GM12878 (cell line): ENCODE results near the gene MYBPC1.

Experiments used
- CHD4 ChIP-seq: fragments of 200-600 bp; sonication (generic); IDR thresholded peaks from 2 replicates; pipeline ENCODE4 v1.6.1; 2016; ENCODE audit warnings: mild to moderate bottlenecking
- ETV6 ChIP-seq, 2 experiments: fragments of 450-650 bp in 1 of 2; IDR thresholded peaks in 1 of 2; conservative IDR thresholded peaks in 1 of 2; 2 replicates each; pipeline ENCODE4 v1.6.1; 2014; ENCODE audit warnings: antibody characterized with exemption in 1 of 2, borderline replicate concordance in 1 of 2, low read depth in 1 of 2, mild to moderate bottlenecking in 1 of 2, moderate library complexity in 1 of 2
- GABPA ChIP-seq: IDR thresholded peaks from 2 replicates; pipeline ENCODE4 v1.6.1; 2014; ENCODE audit warnings: antibody characterized with exemption, low read depth, mild to moderate bottlenecking, inconsistent platforms
- HCFC1 ChIP-seq: fragments of 150-350 bp; IDR thresholded peaks from 2 replicates; pipeline ENCODE4 v1.6.1; 2014; ENCODE audit warnings: low read length
- HDAC6 ChIP-seq: fragments of 200-600 bp; sonication (generic); IDR thresholded peaks from one replicate; pipeline ENCODE4 v1.8.0; 2017; ENCODE audit warnings: antibody characterized with exemption; ENCODE audit not compliant: unreplicated experiment
- MTA3 ChIP-seq: IDR thresholded peaks from 2 replicates; pipeline ENCODE4 v1.6.1; 2012; ENCODE audit warnings: low read length, inconsistent platforms, borderline replicate concordance
- POLR2AphosphoS5 ChIP-seq: IDR thresholded peaks from 2 replicates; pipeline ENCODE4 v1.6.1; 2011; ENCODE audit warnings: mild to moderate bottlenecking, low read length, inconsistent platforms
- RCOR1 ChIP-seq: conservative IDR thresholded peaks from 2 replicates; pipeline ENCODE4 v1.6.1; 2012; ENCODE audit warnings: low read depth, low read length, improper control_type of control experiment
- SMC3 ChIP-seq: IDR thresholded peaks from 2 replicates; pipeline ENCODE4 v1.6.1; 2011; ENCODE audit warnings: low read length, improper control_type of control experiment, borderline replicate concordance
- TF ChIP-seq, protein P1 (sequence below), 3 experiments: IDR thresholded peaks in 2 of 3; conservative IDR thresholded peaks in 1 of 3; 2 replicates each; pipeline ENCODE4 v1.5.1; 2011; ENCODE audit warnings: low read depth in 3 of 3, low read length in 3 of 3, mild to moderate bottlenecking in 3 of 3, control low read depth in 2 of 3, moderate library complexity in 2 of 3, inconsistent platforms in 1 of 3, mixed read lengths in 1 of 3; ENCODE audit not compliant: control insufficient read depth in 2 of 3, insufficient read depth in 1 of 3; ENCODE audit errors: extremely low read depth in 1 of 3
- TF ChIP-seq, protein P2 (sequence below): fragments of 450-650 bp; formaldehyde crosslinking; IDR thresholded peaks from 2 replicates; pipeline ENCODE4 v1.4.0; 2020; ENCODE audit warnings: mild to moderate bottlenecking, moderate library complexity

DNA sequence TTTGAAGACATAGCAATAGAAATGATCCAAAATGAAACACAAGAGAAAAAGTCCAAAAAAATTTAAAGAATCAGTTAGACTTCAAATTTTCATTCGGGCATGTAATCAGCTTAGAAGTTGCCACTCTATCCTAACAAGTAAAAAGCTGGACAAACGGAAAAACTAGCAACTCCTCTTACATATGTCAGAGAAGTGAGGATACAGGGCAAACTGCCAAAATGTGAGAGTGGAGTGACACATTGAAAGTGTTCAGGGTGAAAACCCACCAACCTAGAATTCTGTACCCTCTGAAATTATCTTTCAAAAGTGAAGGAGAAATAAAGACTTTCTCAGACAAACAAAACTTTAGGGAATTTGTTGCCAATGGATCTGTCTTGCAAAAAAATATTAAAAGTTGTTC lies 60.6 kb downstream of the MYBPC1 start:
- TF ChIP-seq, protein P1, sequence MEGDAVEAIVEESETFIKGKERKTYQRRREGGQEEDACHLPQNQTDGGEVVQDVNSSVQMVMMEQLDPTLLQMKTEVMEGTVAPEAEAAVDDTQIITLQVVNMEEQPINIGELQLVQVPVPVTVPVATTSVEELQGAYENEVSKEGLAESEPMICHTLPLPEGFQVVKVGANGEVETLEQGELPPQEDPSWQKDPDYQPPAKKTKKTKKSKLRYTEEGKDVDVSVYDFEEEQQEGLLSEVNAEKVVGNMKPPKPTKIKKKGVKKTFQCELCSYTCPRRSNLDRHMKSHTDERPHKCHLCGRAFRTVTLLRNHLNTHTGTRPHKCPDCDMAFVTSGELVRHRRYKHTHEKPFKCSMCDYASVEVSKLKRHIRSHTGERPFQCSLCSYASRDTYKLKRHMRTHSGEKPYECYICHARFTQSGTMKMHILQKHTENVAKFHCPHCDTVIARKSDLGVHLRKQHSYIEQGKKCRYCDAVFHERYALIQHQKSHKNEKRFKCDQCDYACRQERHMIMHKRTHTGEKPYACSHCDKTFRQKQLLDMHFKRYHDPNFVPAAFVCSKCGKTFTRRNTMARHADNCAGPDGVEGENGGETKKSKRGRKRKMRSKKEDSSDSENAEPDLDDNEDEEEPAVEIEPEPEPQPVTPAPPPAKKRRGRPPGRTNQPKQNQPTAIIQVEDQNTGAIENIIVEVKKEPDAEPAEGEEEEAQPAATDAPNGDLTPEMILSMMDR (IDR thresholded peaks at IDR 0.05 in 2 of 3, conservative IDR thresholded peaks at IDR 0.05 in 1 of 3; ENCODE audit: control insufficient read depth in 2 of 3, extremely low read depth in 1 of 3, insufficient read depth in 1 of 3, low read depth in 3 of 3, low read length in 3 of 3), result no peak
- TF ChIP-seq ETV6 (conservative IDR thresholded peaks at IDR 0.05 in 1 of 2, IDR thresholded peaks at IDR 0.05 in 1 of 2; ENCODE audit: borderline replicate concordance in 1 of 2, low read depth in 1 of 2) (no peak), RCOR1 (no peak), SMC3 (no peak), HDAC6 (no peak), CHD4 (no peak), POLR2AphosphoS5 (no peak), GABPA (no peak), MTA3 (no peak), HCFC1 (no peak)
- TF ChIP-seq, protein P2, sequence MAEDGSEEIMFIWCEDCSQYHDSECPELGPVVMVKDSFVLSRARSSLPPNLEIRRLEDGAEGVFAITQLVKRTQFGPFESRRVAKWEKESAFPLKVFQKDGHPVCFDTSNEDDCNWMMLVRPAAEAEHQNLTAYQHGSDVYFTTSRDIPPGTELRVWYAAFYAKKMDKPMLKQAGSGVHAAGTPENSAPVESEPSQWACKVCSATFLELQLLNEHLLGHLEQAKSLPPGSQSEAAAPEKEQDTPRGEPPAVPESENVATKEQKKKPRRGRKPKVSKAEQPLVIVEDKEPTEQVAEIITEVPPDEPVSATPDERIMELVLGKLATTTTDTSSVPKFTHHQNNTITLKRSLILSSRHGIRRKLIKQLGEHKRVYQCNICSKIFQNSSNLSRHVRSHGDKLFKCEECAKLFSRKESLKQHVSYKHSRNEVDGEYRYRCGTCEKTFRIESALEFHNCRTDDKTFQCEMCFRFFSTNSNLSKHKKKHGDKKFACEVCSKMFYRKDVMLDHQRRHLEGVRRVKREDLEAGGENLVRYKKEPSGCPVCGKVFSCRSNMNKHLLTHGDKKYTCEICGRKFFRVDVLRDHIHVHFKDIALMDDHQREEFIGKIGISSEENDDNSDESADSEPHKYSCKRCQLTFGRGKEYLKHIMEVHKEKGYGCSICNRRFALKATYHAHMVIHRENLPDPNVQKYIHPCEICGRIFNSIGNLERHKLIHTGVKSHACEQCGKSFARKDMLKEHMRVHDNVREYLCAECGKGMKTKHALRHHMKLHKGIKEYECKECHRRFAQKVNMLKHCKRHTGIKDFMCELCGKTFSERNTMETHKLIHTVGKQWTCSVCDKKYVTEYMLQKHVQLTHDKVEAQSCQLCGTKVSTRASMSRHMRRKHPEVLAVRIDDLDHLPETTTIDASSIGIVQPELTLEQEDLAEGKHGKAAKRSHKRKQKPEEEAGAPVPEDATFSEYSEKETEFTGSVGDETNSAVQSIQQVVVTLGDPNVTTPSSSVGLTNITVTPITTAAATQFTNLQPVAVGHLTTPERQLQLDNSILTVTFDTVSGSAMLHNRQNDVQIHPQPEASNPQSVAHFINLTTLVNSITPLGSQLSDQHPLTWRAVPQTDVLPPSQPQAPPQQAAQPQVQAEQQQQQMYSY (CRISPR knock-in tag), result no peak
